H9 (cell line): ENCODE data around the gene SLIT1. TPM values are rescaled to one million over a fixed set of nuclear protein-coding genes. Genes with fewer than 3 reads are reported as not detected.

Experiments used
- DNase-seq: peaks from one replicate; pipeline ENCODE4 v3.0.0-alpha.2; 2017
- H2AFZ ChIP-seq: one replicate; pipeline ENCODE4 v1.6.1; 2013; ENCODE audit warnings: mild to moderate bottlenecking, low read length, control low read depth, moderate library complexity
- H2AK5ac ChIP-seq: 2 replicates; pipeline ENCODE4 v1.6.1; 2013; ENCODE audit warnings: low read length, control low read depth, mixed read lengths; ENCODE audit not compliant: insufficient read length
- H2BK120ac ChIP-seq: one replicate; pipeline ENCODE4 v1.6.1; 2013; ENCODE audit warnings: low read depth, mild to moderate bottlenecking, low read length, control low read depth, inconsistent platforms; ENCODE audit not compliant: poor library complexity, severe bottlenecking
- H2BK12ac ChIP-seq: 2 replicates; pipeline ENCODE4 v1.6.1; 2013; ENCODE audit warnings: low read length, control low read depth, mixed read lengths, low read depth; ENCODE audit not compliant: insufficient read length
- H2BK15ac ChIP-seq: 2 replicates; pipeline ENCODE4 v1.6.1; 2013; ENCODE audit warnings: low read depth, low read length, control low read depth
- H2BK20ac ChIP-seq: one replicate; pipeline ENCODE4 v1.6.1; 2013; ENCODE audit warnings: low read depth, mild to moderate bottlenecking, low read length, control low read depth, inconsistent platforms; ENCODE audit not compliant: poor library complexity, severe bottlenecking
- H2BK5ac ChIP-seq: 2 replicates; pipeline ENCODE4 v1.6.1; 2013; ENCODE audit warnings: low read length, control low read depth, mixed read lengths; ENCODE audit not compliant: insufficient read length
- H3K14ac ChIP-seq: 2 replicates; pipeline ENCODE4 v1.6.1; 2013; ENCODE audit warnings: low read length, control low read depth; ENCODE audit not compliant: insufficient read depth
- H3K18ac ChIP-seq: 2 replicates; pipeline ENCODE4 v1.6.1; 2013; ENCODE audit warnings: low read depth, mild to moderate bottlenecking, mixed read lengths, low read length, control low read depth; ENCODE audit not compliant: insufficient read length
- H3K23ac ChIP-seq: 2 replicates; pipeline ENCODE4 v1.6.1; 2013; ENCODE audit warnings: low read length, control low read depth, mixed read lengths, low read depth; ENCODE audit not compliant: insufficient read length
- H3K23me2 ChIP-seq: 2 replicates; pipeline ENCODE4 v1.6.1; 2013; ENCODE audit warnings: low read depth, mild to moderate bottlenecking, mixed read lengths, low read length, control low read depth; ENCODE audit not compliant: insufficient read length, poor library complexity, severe bottlenecking
- H3K27ac ChIP-seq: 2 replicates; pipeline ENCODE4 v1.5.1; 2013; ENCODE audit warnings: low read length, control low read depth, mixed read lengths, low read depth; ENCODE audit not compliant: insufficient read length
- H3K27me3 ChIP-seq: 2 replicates; pipeline ENCODE4 v1.6.1; 2013; ENCODE audit warnings: low read length, control low read depth, inconsistent platforms; ENCODE audit not compliant: insufficient read depth
- H3K4ac ChIP-seq: 2 replicates; pipeline ENCODE4 v1.6.1; 2013; ENCODE audit warnings: low read depth, mild to moderate bottlenecking, control low read depth, inconsistent platforms, low read length, moderate library complexity
- H3K4me1 ChIP-seq: 2 replicates; pipeline ENCODE4 v1.6.1; 2013; ENCODE audit warnings: low read length, control low read depth, inconsistent platforms; ENCODE audit not compliant: insufficient read depth
- H3K4me2 ChIP-seq: 2 replicates; pipeline ENCODE4 v1.6.1; 2013; ENCODE audit warnings: low read length, control low read depth, mixed read lengths; ENCODE audit not compliant: insufficient read length, insufficient read depth
- H3K56ac ChIP-seq: 2 replicates; pipeline ENCODE4 v1.6.1; 2013; ENCODE audit warnings: low read depth, mild to moderate bottlenecking, mixed read lengths, low read length, control low read depth; ENCODE audit not compliant: insufficient read length
- H3K79me1 ChIP-seq: 2 replicates; pipeline ENCODE4 v1.6.1; 2013; ENCODE audit warnings: low read depth, mild to moderate bottlenecking, moderate library complexity, low read length, control low read depth, inconsistent platforms; ENCODE audit not compliant: insufficient read depth, poor library complexity, severe bottlenecking
- H3K79me2 ChIP-seq: 2 replicates; pipeline ENCODE4 v1.6.1; 2013; ENCODE audit warnings: low read length, control low read depth, inconsistent platforms; ENCODE audit not compliant: insufficient read depth
- H3K9ac ChIP-seq: 2 replicates; pipeline ENCODE4 v1.6.1; 2013; ENCODE audit warnings: low read length, control low read depth, mixed read lengths; ENCODE audit not compliant: insufficient read length; ENCODE audit errors: extremely low read depth
- H3K9me3 ChIP-seq: one replicate; pipeline ENCODE4 v1.6.1; 2013; ENCODE audit warnings: low read depth, low read length, inconsistent platforms; ENCODE audit not compliant: control insufficient read depth
- H3T11ph ChIP-seq: one replicate; pipeline ENCODE4 v1.6.1; 2013; ENCODE audit warnings: mild to moderate bottlenecking, low read length, control low read depth, inconsistent platforms
- H4K20me1 ChIP-seq: one replicate; pipeline ENCODE4 v1.6.1; 2013; ENCODE audit not compliant: control insufficient read depth, insufficient read length, insufficient read depth
- H4K5ac ChIP-seq: 2 replicates; pipeline ENCODE4 v1.6.1; 2013; ENCODE audit warnings: low read depth, mild to moderate bottlenecking, mixed read lengths, low read length, control low read depth; ENCODE audit not compliant: insufficient read length
- H4K8ac ChIP-seq: replicated peaks from 2 replicates; pipeline ENCODE4 v1.6.1; 2013; ENCODE audit warnings: low read length, control low read depth, mixed read lengths, low read depth; ENCODE audit not compliant: insufficient read length
- H4K91ac ChIP-seq: 2 replicates; pipeline ENCODE4 v1.6.1; 2013; ENCODE audit warnings: low read depth, mild to moderate bottlenecking, moderate library complexity, mixed read lengths, low read length, control low read depth; ENCODE audit not compliant: insufficient read length
- H3K27ac Mint-ChIP-seq, 3 experiments: 2 replicates in 2 of 3; 3 replicates in 1 of 3; pipeline ENCODE4 v1.8.0; 2020 to 2021; ENCODE audit warnings: mixed read lengths in 3 of 3, mild to moderate bottlenecking in 1 of 3, moderate library complexity in 1 of 3
- H3K27me3 Mint-ChIP-seq: 2 replicates; pipeline ENCODE4 v1.8.0; 2021; ENCODE audit warnings: low read depth, mild to moderate bottlenecking, moderate library complexity, mixed read lengths
- H3K36me3 Mint-ChIP-seq, 3 experiments: 2 replicates in 2 of 3; 3 replicates in 1 of 3; pipeline ENCODE4 v1.8.0; 2020 to 2021; ENCODE audit warnings: low read depth in 3 of 3, mixed read lengths in 3 of 3; ENCODE audit not compliant: insufficient read depth in 1 of 3
- H3K4me1 Mint-ChIP-seq, 2 experiments: 2 replicates each; pipeline ENCODE4 v1.8.0; 2020; ENCODE audit warnings: mixed read lengths in 2 of 2
- H3K4me3 Mint-ChIP-seq, 2 experiments: 2 replicates in 1 of 2; 3 replicates in 1 of 2; pipeline ENCODE4 v1.8.0; 2020 to 2021; ENCODE audit warnings: mild to moderate bottlenecking in 2 of 2, mixed read lengths in 2 of 2, moderate library complexity in 1 of 2
- H3K9me3 Mint-ChIP-seq, 2 experiments: 2 replicates in 1 of 2; 3 replicates in 1 of 2; pipeline ENCODE4 v1.8.0; 2020; ENCODE audit warnings: mild to moderate bottlenecking in 2 of 2, mixed read lengths in 2 of 2, moderate library complexity in 1 of 2
- CTCF ChIP-seq: fragments of 200-600 bp; sonication (generic); conservative IDR thresholded peaks from 3 replicates; pipeline ENCODE4 v1.8.0; 2021; ENCODE audit warnings: antibody characterized with exemption, mild to moderate bottlenecking
- WGBS: extraction: QIAGEN DNeasy Blood & Tissue Kit; methylation state at CpG from one replicate; pipeline ENCODE4 v1.1.7; 2013; ENCODE audit warnings: missing lambda C conversion rate, low lambda C conversion rate, mixed read lengths; ENCODE audit not compliant: insufficient read length; ENCODE audit errors: extremely low coverage; 5-methylcytosine and 5-hydroxymethylcytosine counted together
- total RNA-seq: library from RNA; stranded (reverse); gene quantifications from 2 replicates; pipeline ENCODE4 v1.2.1, GENCODE V29; 2021

SLIT1 gene
- total RNA-seq, 1 experiment from 2014 or later = 0.57 TPM

- Histone ChIP-seq H2BK120ac (no peak overlapping the region), H3K14ac (no peak overlapping the region), H3K23ac (no peak overlapping the region), H3K23me2 (no peaks in the 10 kb centered on the region), H3K4ac (no peak overlapping the region), H3K4me1 (no peaks in the 10 kb centered on the region), H4K20me1 (no peaks in the 10 kb centered on the region), H4K5ac (no peak overlapping the region), H3K79me2 (no peaks in the 10 kb centered on the region), H3K79me1 (no peaks in the 10 kb centered on the region), H2BK5ac (no peak overlapping the region), H3K18ac (no peak overlapping the region), H2BK12ac (no peak overlapping the region), H3T11ph (no peak overlapping the region), H2AK5ac (no peak overlapping the region), H3K56ac (no peak overlapping the region), H4K8ac (no peak overlapping the region), H4K91ac (no peak overlapping the region), H3K9ac (no peak overlapping the region), H3K27me3 (no peaks in the 10 kb centered on the region), H2AFZ (no peak overlapping the region), H3K9me3 (no peaks in the 10 kb centered on the region), H3K4me2 (no peak overlapping the region), H2BK15ac (no peak overlapping the region), H2BK20ac (no peak overlapping the region), H3K27ac (no peak overlapping the region)
- H3K9me3 Mint-ChIP-seq = no peaks in the 10 kb centered on the region
- no peak for DNase-seq
- no peaks in the 10 kb centered on the region; a peak in 2 of 7 replicates for H3K36me3 Mint-ChIP-seq
- WGBS = no CpG with 5 or more reads among the region's 5 CpGs
- H3K27me3 Mint-ChIP-seq = no peaks in the 10 kb centered on the region
- no peaks in the 10 kb centered on the region; a peak in 1 of 4 replicates for H3K4me1 Mint-ChIP-seq
- H3K27ac Mint-ChIP-seq = no peak overlapping the region
- no peak for TF ChIP-seq CTCF
- H3K4me3 Mint-ChIP-seq = no peak overlapping the region
Measured at GRCh38 chr10:96968682-96969423, 216.9 kb downstream of the SLIT1 start.
